K562 (cell line): ENCODE data around the gene NRP1. TPM values are rescaled to one million over a fixed set of nuclear protein-coding genes. Genes with fewer than 3 reads are reported as not detected.

ENCODE experiments used
- ATAC-seq: fragments of 200-7000 bp; cut with Tn5 transposase; 3 replicates; pipeline ENCODE4 v1.9.1; 2020; ENCODE audit warnings: moderate library complexity
- BruUV-seq: library from RNA; stranded (reverse); fragments of 400-500 nt; replicated peaks from 2 replicates; lab custom pipeline; 2021; lab: Mats Ljungman, UMichigan
- CTCF ChIA-PET: fragments of 300-600 bp; formaldehyde crosslinking; extraction: SDS; loops from one replicate; lab custom pipeline; 2021; ENCODE audit warnings: low intra/inter-chr PET ratio; lab: Yijun Ruan, JAX
- POLR2A ChIA-PET: fragments of 300-600, 350-650 bp; sonication (Branson Sonifier 250); formaldehyde crosslinking; extraction: SDS; loops from one replicate; lab custom pipeline; 2021; ENCODE audit warnings: antibody characterized with exemption, inconsistent platforms; lab: Yijun Ruan, JAX
- DNase-seq, 4 experiments: peaks; one replicate each; pipeline versions ENCODE4 v3.0.0 to v3.0.0-alpha.2; 2011 to 2018; ENCODE audit warnings: low spot score in 3 of 4, mixed read lengths in 3 of 4; ENCODE audit errors: extremely low read depth in 1 of 4
- FAIRE-seq: peaks from 2 replicates; lab custom pipeline; 2011; peaks lifted over from hg19 to GRCh38; lab: Jason Lieb, UNC
- H2AFZ ChIP-seq: 2 replicates; pipeline ENCODE4 v1.6.0; 2011; ENCODE audit warnings: low read depth, low read length, control low read depth, inconsistent platforms
- H3K27ac ChIP-seq: fragments of 200-600 bp; 3 replicates; pipeline ENCODE4 v1.8.0; 2011; ENCODE audit warnings: low read depth, mild to moderate bottlenecking, control low read depth, inconsistent platforms, low read length, moderate library complexity, mixed read lengths; ENCODE audit errors: extremely low read depth
- H3K27me3 ChIP-seq, 2 experiments: fragments of 300-600 bp in 1 of 2; 2 replicates in 1 of 2; 3 replicates in 1 of 2; pipeline versions ENCODE4 v1.6.0 to v1.8.0; 2011; ENCODE audit warnings: inconsistent platforms in 2 of 2, low read length in 2 of 2, mild to moderate bottlenecking in 1 of 2, mixed read lengths in 1 of 2, moderate library complexity in 1 of 2; ENCODE audit not compliant: control insufficient read depth in 2 of 2, insufficient read depth in 2 of 2
- H3K36me3 ChIP-seq: fragments of 300-600 bp; 3 replicates; pipeline ENCODE4 v1.8.0; 2011; ENCODE audit warnings: mild to moderate bottlenecking, low read length, inconsistent platforms; ENCODE audit not compliant: control insufficient read depth, insufficient read depth
- H3K4me1 ChIP-seq, 2 experiments: fragments of 200-600 bp in 1 of 2; replicated peaks in 1 of 2; 2 replicates in 1 of 2; 3 replicates in 1 of 2; pipeline versions ENCODE4 v1.5.1 to v1.8.0; 2011; ENCODE audit warnings: inconsistent platforms in 2 of 2, low read length in 2 of 2, mild to moderate bottlenecking in 1 of 2, mixed read lengths in 1 of 2, moderate library complexity in 1 of 2; ENCODE audit not compliant: control insufficient read depth in 2 of 2, insufficient read depth in 2 of 2
- H3K4me2 ChIP-seq: 2 replicates; pipeline ENCODE4 v1.6.1; 2011; ENCODE audit warnings: low read length, control low read depth, inconsistent platforms, mixed read lengths; ENCODE audit not compliant: insufficient read depth
- H3K4me3 ChIP-seq: fragments of 200-600 bp; sonication (generic), shearing (Covaris generic); 2 replicates; pipeline ENCODE4 v1.5.1; 2016; ENCODE audit warnings: control low read depth, inconsistent platforms
- H3K79me2 ChIP-seq: fragments of 200-600 bp; 3 replicates; pipeline ENCODE4 v1.8.0; 2011; ENCODE audit warnings: low read length, inconsistent platforms; ENCODE audit not compliant: control insufficient read depth, insufficient read depth
- H3K9ac ChIP-seq, 2 experiments: 2 replicates each; pipeline versions ENCODE4 v1.6.0 to v1.6.1; 2011; ENCODE audit warnings: low read depth in 2 of 2, low read length in 2 of 2, control low read depth in 1 of 2, inconsistent platforms in 1 of 2, mild to moderate bottlenecking in 1 of 2, mixed read lengths in 1 of 2; ENCODE audit not compliant: insufficient read depth in 1 of 2
- H3K9me1 ChIP-seq: one replicate; pipeline ENCODE4 v1.6.0; 2011; ENCODE audit warnings: inconsistent platforms, mild to moderate bottlenecking, low read length, moderate library complexity; ENCODE audit not compliant: control insufficient read depth, insufficient read depth
- H3K9me3 ChIP-seq: replicated peaks from 2 replicates; pipeline ENCODE4 v1.5.1; 2011; ENCODE audit warnings: low read depth, low read length, inconsistent platforms; ENCODE audit not compliant: control insufficient read depth, insufficient read depth
- H4K20me1 ChIP-seq: replicated peaks from 2 replicates; pipeline ENCODE4 v1.6.1; 2011; ENCODE audit warnings: low read length, inconsistent platforms, mixed read lengths; ENCODE audit not compliant: control insufficient read depth, insufficient read depth
- BRF1 ChIP-seq: IDR thresholded peaks from 3 replicates; pipeline ENCODE4 v1.6.1; 2011; ENCODE audit warnings: borderline replicate concordance, mild to moderate bottlenecking; ENCODE audit not compliant: insufficient read length; ENCODE audit errors: extremely low read depth
- COPS2 ChIP-seq: fragments of 450-650 bp; conservative IDR thresholded peaks from 2 replicates; pipeline ENCODE4 v1.6.1; 2016; ENCODE audit warnings: mild to moderate bottlenecking, moderate library complexity
- GTF2A2 ChIP-seq: IDR thresholded peaks from 2 replicates; pipeline ENCODE4 v1.6.1; 2016; ENCODE audit warnings: mild to moderate bottlenecking, missing genetic modification characterization, missing compliant biosample characterization
- HMGN3 ChIP-seq: IDR thresholded peaks from 2 replicates; pipeline ENCODE4 v1.6.1; 2011; ENCODE audit warnings: borderline replicate concordance, low read depth, mild to moderate bottlenecking, mixed read lengths, low read length; ENCODE audit not compliant: insufficient read length; ENCODE audit errors: extremely low read depth
- MYNN ChIP-seq, 2 experiments: sonication (generic); formaldehyde crosslinking in 1 of 2; IDR thresholded peaks; 2 replicates each; pipeline versions ENCODE4 v1.5.0 to v1.6.1; 2016 to 2020; ENCODE audit warnings: antibody characterized with exemption in 1 of 2, missing genetic modification reagents in 1 of 2
- RFX1 ChIP-seq: fragments of 450-650 bp; IDR thresholded peaks from 2 replicates; pipeline ENCODE4 v1.6.1; 2016; ENCODE audit warnings: mild to moderate bottlenecking, moderate library complexity
- SPI1 ChIP-seq: IDR thresholded peaks from 2 replicates; pipeline ENCODE4 v1.6.1; 2011; ENCODE audit warnings: low read depth, low read length, control low read depth, borderline replicate concordance
- ZFP30 ChIP-seq: fragments of 250-450 bp; sonication (Bioruptor Pico); IDR thresholded peaks from 2 replicates; pipeline ENCODE4 v1.8.0; 2022; ENCODE audit warnings: moderate library complexity, mild to moderate bottlenecking, inconsistent platforms, borderline replicate concordance
- ZFX ChIP-seq: sonication (generic); formaldehyde crosslinking; IDR thresholded peaks from 2 replicates; pipeline ENCODE4 v1.8.0; 2022; ENCODE audit warnings: mild to moderate bottlenecking, missing genetic modification reagents, moderate library complexity
- ZNF12 ChIP-seq: sonication (generic); formaldehyde crosslinking; IDR thresholded peaks from 2 replicates; pipeline ENCODE4 v1.4.0; 2020; ENCODE audit warnings: mild to moderate bottlenecking, missing genetic modification reagents
- ZNF551 ChIP-seq: fragments of 250-450 bp; sonication (Bioruptor Pico); IDR thresholded peaks from 2 replicates; pipeline ENCODE4 v1.5.0; 2021; ENCODE audit warnings: mild to moderate bottlenecking, moderate library complexity
- WGBS: fragments of 100-300 bp; shearing (Covaris generic); methylation state at CpG from one replicate; pipeline ENCODE4 v1.1.6; 2016; ENCODE audit warnings: low coverage, mixed read lengths; ENCODE audit not compliant: insufficient coverage; ENCODE audit errors: missing lambda C conversion rate; 5-methylcytosine and 5-hydroxymethylcytosine counted together
- in situ Hi-C: fragments of 300-500 bp; cut with MboI; formaldehyde crosslinking; loops from 4 replicates; pipeline ENCODE4 v1.15.0; 2018; ENCODE audit warnings: inconsistent platforms, mixed read lengths
- intact Hi-C: fragments of 100-400 bp; cut with micrococcal nuclease; formaldehyde crosslinking; loops from 2 replicates; pipeline ENCODE4 v1.14.2; 2022
- polyA plus RNA-seq, 8 experiments: library from polyadenylated mRNA; depleted of rRNA in 4 of 8; stranded (reverse) in 5 of 8; unstranded in 3 of 8; fragments of >200 nt; fragmentation: Nextera tagmentation in 2 of 8; fragmentation: Illumina TruSeq in 1 of 8; extraction: Ambion mirVana in 2 of 8; extraction: Trizol in 1 of 8; gene quantifications; 2 replicates each; pipeline versions ENCODE4 v1.2.1 to v1.2.3, GENCODE V29; 2011 to 2014; ENCODE audit warnings: inconsistent platforms in 1 of 8, missing spikeins in 1 of 8
- total RNA-seq, 7 experiments: library from RNA; depleted of rRNA in 6 of 7; stranded (reverse); fragments of >200 nt in 6 of 7; fragmentation: Illumina TruSeq in 2 of 7; extraction: Trizol in 2 of 7; gene quantifications; 2 replicates each; pipeline versions ENCODE4 v1.2.1 to v1.2.3, GENCODE V29; 2011 to 2021; ENCODE audit warnings: low replicate concordance in 1 of 7
- TF ChIP-seq, protein P1 (sequence below): IDR thresholded peaks from 3 replicates; pipeline ENCODE4 v1.6.1; 2011; ENCODE audit warnings: borderline replicate concordance, mild to moderate bottlenecking, moderate library complexity; ENCODE audit not compliant: insufficient read length; ENCODE audit errors: extremely low read depth
- TF ChIP-seq, protein P2 (sequence below): IDR thresholded peaks from 2 replicates; pipeline ENCODE4 v1.6.1; 2014; ENCODE audit warnings: antibody characterized with exemption

Gene NRP1
- total and polyA plus RNA-seq, 9 of the 15 experiments (the other 6 are each of a cell fraction or from before 2014, with no cell fraction given), result 0.01 to 0.38 (median 0.04) TPM; not detected in 5

DNA sequence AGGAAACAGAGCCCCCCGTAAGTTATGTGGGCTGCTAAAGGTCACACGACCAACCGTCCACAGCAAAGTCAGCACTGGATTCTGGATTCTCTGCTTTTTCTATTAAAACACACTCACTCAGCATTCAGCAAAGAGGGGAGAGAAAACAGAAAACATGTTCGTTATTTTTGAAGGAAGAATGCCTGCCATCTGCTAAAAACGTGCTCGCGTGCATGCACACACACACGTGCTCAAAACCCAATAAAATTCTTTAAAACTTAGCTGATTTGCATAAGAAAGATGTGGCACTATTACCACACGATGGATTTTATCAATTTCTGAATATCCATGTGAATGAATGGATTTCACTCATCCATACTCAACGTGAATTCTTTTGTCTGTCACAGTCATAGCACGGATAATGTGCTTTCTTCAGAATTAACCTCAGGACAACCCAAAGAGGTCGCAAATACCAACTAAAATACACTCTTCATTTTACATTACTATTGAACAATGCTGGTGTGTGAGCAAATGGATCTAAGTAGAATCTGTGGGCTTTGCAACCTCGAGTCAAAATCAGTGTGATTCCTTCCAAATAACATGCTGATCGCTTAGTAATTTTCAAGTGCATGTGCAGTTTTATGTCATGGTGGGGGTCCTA lies 40.8 kb downstream of the NRP1 start:
- Histone ChIP-seq H2AFZ (no peak overlapping the region), H3K36me3 (no peaks in the 10 kb centered on the region), H3K4me1 (no peaks in the 10 kb centered on the region), H3K4me2 (no peak overlapping the region), H3K4me3 (no peak overlapping the region), H3K79me2 (no peaks in the 10 kb centered on the region), H3K27ac (no peak overlapping the region), H3K9ac (no peak overlapping the region), H3K9me1 (no peaks in the 10 kb centered on the region), H4K20me1 (no peaks in the 10 kb centered on the region), H3K9me3 (no peaks in the 10 kb centered on the region), H3K27me3 (peaks cover 0 to 3% of the 10 kb centered on the region in 2 experiments; a peak in 2 of 5 replicates)
- ATAC-seq (no peak), FAIRE-seq (no peak), DNase-seq (no peak)
- intact Hi-C loops (no loop called here), in situ Hi-C loops (no loop called here)
- POLR2A ChIA-PET, result interaction anchor here (0.7 to 1.2 kb wide), 2 partner anchors 9 to 95 kb away, joined by 3 to 4 read pairs; no protein-coding TSS in a partner anchor
- CTCF ChIA-PET, result no interaction called here
- no TSS peak for BruUV-seq
- 2% methylated on average over 14 of the region's 14 CpGs for WGBS
- TF ChIP-seq ZNF12 (CRISPR knock-in tag) (no peak), ZFX (no peak), HMGN3 (no peak), BRF1 (no peak), ZNF551 (CRISPR knock-in tag) (no peak), ZFP30 (no peak), GTF2A2 (tag) (no peak), COPS2 (no peak), MYNN (IDR thresholded peaks at IDR 0.05) (no peak), MYNN (CRISPR knock-in tag; IDR thresholded peaks at IDR 0.05) (no peak), RFX1 (no peak), SPI1 (no peak)
- TF ChIP-seq, protein P1, sequence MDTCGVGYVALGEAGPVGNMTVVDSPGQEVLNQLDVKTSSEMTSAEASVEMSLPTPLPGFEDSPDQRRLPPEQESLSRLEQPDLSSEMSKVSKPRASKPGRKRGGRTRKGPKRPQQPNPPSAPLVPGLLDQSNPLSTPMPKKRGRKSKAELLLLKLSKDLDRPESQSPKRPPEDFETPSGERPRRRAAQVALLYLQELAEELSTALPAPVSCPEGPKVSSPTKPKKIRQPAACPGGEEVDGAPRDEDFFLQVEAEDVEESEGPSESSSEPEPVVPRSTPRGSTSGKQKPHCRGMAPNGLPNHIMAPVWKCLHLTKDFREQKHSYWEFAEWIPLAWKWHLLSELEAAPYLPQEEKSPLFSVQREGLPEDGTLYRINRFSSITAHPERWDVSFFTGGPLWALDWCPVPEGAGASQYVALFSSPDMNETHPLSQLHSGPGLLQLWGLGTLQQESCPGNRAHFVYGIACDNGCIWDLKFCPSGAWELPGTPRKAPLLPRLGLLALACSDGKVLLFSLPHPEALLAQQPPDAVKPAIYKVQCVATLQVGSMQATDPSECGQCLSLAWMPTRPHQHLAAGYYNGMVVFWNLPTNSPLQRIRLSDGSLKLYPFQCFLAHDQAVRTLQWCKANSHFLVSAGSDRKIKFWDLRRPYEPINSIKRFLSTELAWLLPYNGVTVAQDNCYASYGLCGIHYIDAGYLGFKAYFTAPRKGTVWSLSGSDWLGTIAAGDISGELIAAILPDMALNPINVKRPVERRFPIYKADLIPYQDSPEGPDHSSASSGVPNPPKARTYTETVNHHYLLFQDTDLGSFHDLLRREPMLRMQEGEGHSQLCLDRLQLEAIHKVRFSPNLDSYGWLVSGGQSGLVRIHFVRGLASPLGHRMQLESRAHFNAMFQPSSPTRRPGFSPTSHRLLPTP, result no peak
- TF ChIP-seq, protein P2, sequence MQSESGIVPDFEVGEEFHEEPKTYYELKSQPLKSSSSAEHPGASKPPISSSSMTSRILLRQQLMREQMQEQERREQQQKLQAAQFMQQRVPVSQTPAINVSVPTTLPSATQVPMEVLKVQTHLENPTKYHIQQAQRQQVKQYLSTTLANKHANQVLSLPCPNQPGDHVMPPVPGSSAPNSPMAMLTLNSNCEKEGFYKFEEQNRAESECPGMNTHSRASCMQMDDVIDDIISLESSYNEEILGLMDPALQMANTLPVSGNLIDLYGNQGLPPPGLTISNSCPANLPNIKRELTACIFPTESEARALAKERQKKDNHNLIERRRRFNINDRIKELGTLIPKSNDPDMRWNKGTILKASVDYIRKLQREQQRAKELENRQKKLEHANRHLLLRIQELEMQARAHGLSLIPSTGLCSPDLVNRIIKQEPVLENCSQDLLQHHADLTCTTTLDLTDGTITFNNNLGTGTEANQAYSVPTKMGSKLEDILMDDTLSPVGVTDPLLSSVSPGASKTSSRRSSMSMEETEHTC, result no peak
